SU-DHL-6 (cell line): ENCODE results near the gene ZBTB16.

Experiments used
- H2AFZ ChIP-seq: fragments of 200-600 bp; sonication (generic); 2 replicates; pipeline ENCODE4 v1.6.1; 2014; ENCODE audit warnings: low read depth, mild to moderate bottlenecking, moderate library complexity, mixed read lengths, antibody characterized with exemption, low read length; ENCODE audit not compliant: severe bottlenecking
- H3F3A ChIP-seq: fragments of 200-600 bp; shearing (Covaris generic); 2 replicates; pipeline ENCODE4 v1.6.0; 2016; ENCODE audit warnings: antibody characterized with exemption, mild to moderate bottlenecking; ENCODE audit not compliant: insufficient read depth
- H3K27ac ChIP-seq: fragments of 200-600 bp; sonication (generic); 2 replicates; pipeline ENCODE4 v1.5.1; 2016; ENCODE audit warnings: low read depth, mild to moderate bottlenecking, low read length, moderate library complexity, mixed read lengths
- H3K27me3 ChIP-seq: fragments of 200-600 bp; sonication (generic), shearing (Covaris generic); 2 replicates; pipeline ENCODE4 v1.6.0; 2014; ENCODE audit warnings: mild to moderate bottlenecking, low read length
- H3K36me3 ChIP-seq: fragments of 200-600 bp; sonication (generic); 2 replicates; pipeline ENCODE4 v1.6.1; 2014; ENCODE audit warnings: mild to moderate bottlenecking, low read length, mixed read lengths
- H3K4me2 ChIP-seq: fragments of 300-600, 200-600 bp; shearing (Covaris generic), sonication (generic); 2 replicates; pipeline ENCODE4 v1.6.0; 2014; ENCODE audit warnings: low read length, low read depth, mild to moderate bottlenecking; ENCODE audit not compliant: poor library complexity, severe bottlenecking
- H3K4me3 ChIP-seq: fragments of 200-600 bp; sonication (generic); 2 replicates; pipeline ENCODE4 v1.5.1; 2014; ENCODE audit warnings: antibody characterized with exemption, low read length, mild to moderate bottlenecking, mixed read lengths; ENCODE audit not compliant: insufficient read depth, poor library complexity, severe bottlenecking
- H3K79me2 ChIP-seq: fragments of 200-600 bp; sonication (generic); 2 replicates; pipeline ENCODE4 v1.6.1; 2014; ENCODE audit warnings: mild to moderate bottlenecking, low read length, moderate library complexity; ENCODE audit not compliant: insufficient read depth
- H3K9ac ChIP-seq: fragments of 200-600 bp; sonication (generic); 2 replicates; pipeline ENCODE4 v1.7.0; 2014; ENCODE audit warnings: mild to moderate bottlenecking, low read length
- H3K9me2 ChIP-seq: fragments of 200-600 bp; sonication (generic); replicated peaks from 2 replicates; pipeline ENCODE4 v1.6.1; 2014; ENCODE audit warnings: low read length; ENCODE audit not compliant: insufficient read depth
- H3K9me3 ChIP-seq: fragments of 200-600 bp; sonication (generic); 2 replicates; pipeline ENCODE4 v1.6.1; 2014; ENCODE audit warnings: low read length, mixed read lengths; ENCODE audit not compliant: insufficient read depth
- H4K20me1 ChIP-seq: fragments of 200-600 bp; sonication (generic); 2 replicates; pipeline ENCODE4 v1.6.1; 2014; ENCODE audit warnings: low read depth, mild to moderate bottlenecking, antibody characterized with exemption, low read length, moderate library complexity, mixed read lengths
- CTCF ChIP-seq: fragments of 200-600 bp; sonication (generic); IDR thresholded peaks from one replicate; pipeline ENCODE4 v1.5.1; 2017; ENCODE audit warnings: antibody characterized with exemption, mild to moderate bottlenecking, low read length, moderate library complexity; ENCODE audit not compliant: insufficient read depth, poor library complexity, severe bottlenecking
- EZH2phosphoT487 ChIP-seq: fragments of 200-600 bp; sonication (generic), shearing (Covaris generic); conservative IDR thresholded peaks from 2 replicates; pipeline ENCODE4 v1.6.1; 2018; ENCODE audit warnings: mild to moderate bottlenecking, antibody characterized with exemption, low read length, moderate library complexity, mixed read lengths

Gene ZBTB16

GRCh38 chr11:114132417-114132816, 72.9 kb downstream of the ZBTB16 start:
- no peaks in the 10 kb centered on the region for H3K9me2 ChIP-seq
- H3K4me2 ChIP-seq, result no peak overlapping the region
- H3K9me3 ChIP-seq, result no peaks in the 10 kb centered on the region
- H3F3A ChIP-seq, result no peaks in the 10 kb centered on the region
- no peaks in the 10 kb centered on the region for H3K27me3 ChIP-seq
- no peaks in the 10 kb centered on the region for H4K20me1 ChIP-seq
- no peak overlapping the region for H3K27ac ChIP-seq
- no peak overlapping the region for H2AFZ ChIP-seq
- H3K36me3 ChIP-seq, result no peaks in the 10 kb centered on the region
- TF ChIP-seq CTCF, result no peak
- H3K9ac ChIP-seq, result no peak overlapping the region
- no peak overlapping the region for H3K4me3 ChIP-seq
- H3K79me2 ChIP-seq, result no peaks in the 10 kb centered on the region

- Histone ChIP-seq H4K20me1 (no peaks in the 10 kb centered on the region), H3K79me2 (no peaks in the 10 kb centered on the region), H3K36me3 (no peaks in the 10 kb centered on the region), H3K9me2 (no peaks in the 10 kb centered on the region), H3K27ac (no peak overlapping the region), H3K9me3 (no peaks in the 10 kb centered on the region), H3K9ac (no peak overlapping the region), H3F3A (no peaks in the 10 kb centered on the region), H3K4me2 (no peak overlapping the region), H3K27me3 (no peaks in the 10 kb centered on the region), H2AFZ (no peak overlapping the region), H3K4me3 (no peak overlapping the region)
- TF ChIP-seq CTCF, result no peak
- no peak for TF ChIP-seq EZH2phosphoT487
These were observed 73.5 kb downstream of the ZBTB16 start for GRCh38 chr11:114132944-114133394.

GRCh38 chr11:114133548-114134329, 74.2 kb downstream of the ZBTB16 start:
- no peaks in the 10 kb centered on the region for H3F3A ChIP-seq
- H3K79me2 ChIP-seq, result no peaks in the 10 kb centered on the region
- no peaks in the 10 kb centered on the region for H4K20me1 ChIP-seq
- no peak overlapping the region for H3K4me3 ChIP-seq
- no peak overlapping the region for H2AFZ ChIP-seq
- no peaks in the 10 kb centered on the region for H3K36me3 ChIP-seq
- H3K9me2 ChIP-seq, result no peaks in the 10 kb centered on the region
- no peaks in the 10 kb centered on the region for H3K27me3 ChIP-seq
- H3K27ac ChIP-seq, result no peak overlapping the region
- no peak overlapping the region for H3K9ac ChIP-seq
- TF ChIP-seq EZH2phosphoT487 (no peak), CTCF (no peak)
- H3K9me3 ChIP-seq, result no peaks in the 10 kb centered on the region
- no peak overlapping the region for H3K4me2 ChIP-seq
